GM11168 (cell line): Measurements from ENCODE around the gene ARL8A.

Source experiments
- in situ Hi-C: fragments of 300-500 bp; cut with MboI; formaldehyde crosslinking; loops from one replicate; pipeline ENCODE4 v1.12.0; 2022; ENCODE audit warnings: low sequenced_read_pairs; ENCODE audit not compliant: unreplicated experiment

The ARL8A gene

DNA sequence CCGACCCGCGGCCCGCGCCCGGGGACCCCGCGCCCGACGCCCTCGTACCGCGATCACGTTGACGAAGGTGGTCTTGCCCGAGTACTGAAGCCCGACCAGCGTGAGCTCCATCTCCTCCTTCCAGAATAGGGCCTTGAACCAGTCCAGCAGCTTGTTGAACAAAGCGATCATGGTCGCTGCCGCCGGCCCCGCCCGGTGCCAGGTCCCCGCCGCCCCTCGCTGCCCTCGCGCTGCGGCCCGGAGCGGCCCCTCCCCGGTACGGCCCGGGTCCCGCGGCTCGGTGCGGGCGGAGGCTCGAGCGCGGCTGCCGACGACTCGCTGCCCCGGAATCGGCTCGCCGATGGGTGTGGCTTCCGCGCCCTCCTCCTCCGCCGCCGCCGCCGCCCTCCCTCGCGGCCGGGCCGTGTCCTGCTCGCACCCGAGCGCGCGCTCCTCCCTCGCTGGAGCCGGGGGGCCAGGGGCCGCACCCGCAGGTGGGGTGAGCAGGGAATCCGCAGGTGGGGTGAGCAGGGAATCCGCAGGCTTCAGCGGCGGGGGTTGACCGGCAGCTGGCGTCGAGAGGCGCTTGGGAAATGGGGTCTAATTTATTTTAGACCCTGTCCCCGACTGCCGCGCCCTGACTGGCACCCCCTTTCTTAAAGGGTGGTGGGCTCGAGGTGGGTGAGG is at the start of gene ARL8A:
Gene ARL8A, minus strand, starts transcription at position 336 of the 666 bp plus-strand sequence. Its CDS starts 165 bp downstream, at position 171.
- in situ Hi-C loops: no loop called here

DNA sequence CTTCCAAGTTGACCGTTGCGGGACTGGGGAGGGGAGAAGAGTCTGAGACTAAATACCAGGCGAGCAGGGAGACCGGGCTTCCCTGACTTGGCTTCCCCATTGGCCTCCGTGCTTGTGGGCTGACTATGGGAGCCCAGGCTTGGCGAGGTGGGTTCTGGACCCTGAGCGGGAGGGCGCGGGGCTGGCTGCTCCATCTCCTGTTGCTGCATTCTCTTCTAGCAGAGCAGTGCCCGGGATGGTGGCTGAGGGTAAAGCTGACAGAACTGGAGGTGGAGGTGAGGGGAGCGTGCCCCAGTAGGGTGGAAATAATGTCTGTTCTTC is 49.8 kb upstream of the ARL8A start:
- in situ Hi-C loops: loop anchor here (25.0 kb wide), 1 partner anchor 493 kb away; no protein-coding TSS in a partner anchor

DNA sequence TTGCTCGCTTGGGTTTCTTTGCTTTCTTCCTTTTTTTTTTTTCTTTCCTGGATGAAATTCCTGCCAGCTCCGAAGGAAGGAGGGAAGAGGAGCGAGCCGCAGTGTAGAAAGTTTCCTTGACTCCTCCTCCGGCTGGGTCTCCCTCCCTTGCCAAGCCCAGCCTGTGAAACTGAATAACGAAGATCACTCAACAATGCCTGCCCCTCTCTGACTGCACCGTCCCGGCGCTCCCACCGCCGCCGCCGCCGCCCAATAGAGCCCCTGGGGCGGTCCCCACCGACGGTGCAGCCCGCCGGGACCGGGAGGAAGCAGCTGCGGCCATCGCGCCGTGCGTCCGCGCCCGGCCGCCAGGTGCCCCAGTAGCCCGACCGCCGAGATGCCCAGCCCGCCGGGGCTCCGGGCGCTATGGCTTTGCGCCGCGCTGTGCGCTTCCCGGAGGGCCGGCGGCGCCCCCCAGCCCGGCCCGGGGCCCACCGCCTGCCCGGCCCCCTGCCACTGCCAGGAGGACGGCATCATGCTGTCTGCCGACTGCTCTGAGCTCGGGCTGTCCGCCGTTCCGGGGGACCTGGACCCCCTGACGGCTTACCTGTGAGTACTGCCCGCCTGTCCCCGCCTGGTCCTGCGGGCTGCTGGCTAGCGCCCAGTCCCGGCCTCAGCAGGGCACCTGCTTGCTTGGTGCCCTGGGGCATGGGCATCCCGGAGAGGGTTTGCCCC is 49.2 kb upstream of the ARL8A start, which contains the start of gene LGR6:
Gene LGR6, plus strand, starts transcription at position 186 of the 714 bp plus-strand sequence. Its CDS starts 191 bp downstream, at position 377.
- in situ Hi-C loops: loop anchor here (25.0 kb wide), 1 partner anchor 494 kb away; no protein-coding TSS in a partner anchor

DNA sequence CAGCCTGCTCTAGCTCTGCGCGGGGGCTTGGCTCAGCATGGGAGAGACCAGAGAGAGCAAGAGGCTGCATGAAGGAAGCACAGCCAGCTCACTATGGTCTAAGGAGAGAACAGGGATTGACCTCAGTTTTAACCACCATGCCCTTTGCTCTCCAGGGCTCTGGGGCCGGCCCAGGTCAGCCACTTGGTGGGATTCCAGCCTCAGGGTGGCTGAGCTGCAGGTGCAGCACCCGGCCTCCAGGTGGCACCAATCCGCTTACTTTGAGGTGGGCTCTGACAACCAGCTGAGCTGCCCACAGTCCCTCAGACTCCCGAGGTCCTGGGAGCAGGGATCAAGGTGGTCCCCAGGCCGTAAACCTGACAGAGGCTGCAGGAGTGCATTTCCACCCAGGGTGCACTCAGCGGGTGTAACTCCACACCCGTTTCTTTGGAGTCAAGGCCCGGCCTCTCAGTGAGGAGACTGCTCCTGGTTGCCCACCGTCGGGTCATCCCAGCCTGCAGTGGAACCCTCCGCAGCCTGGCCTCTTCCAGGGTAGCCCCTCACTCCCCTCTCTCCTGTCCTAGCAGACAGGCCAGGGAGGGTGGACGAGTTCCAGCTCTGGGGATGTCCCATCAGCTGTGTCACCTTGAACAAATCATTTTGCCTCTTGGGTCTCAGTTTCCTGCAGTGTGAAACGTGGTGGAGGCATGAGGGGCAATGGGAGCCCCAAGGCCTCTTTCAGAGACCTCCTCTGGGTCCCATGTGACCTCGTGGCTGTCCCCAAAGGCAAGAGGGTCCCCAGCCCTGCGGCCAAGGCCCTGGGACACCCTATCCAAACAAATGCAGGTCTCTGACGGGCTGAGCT is 48.5 kb upstream of the ARL8A start:
- in situ Hi-C loops: loop anchor here (25.0 kb wide), 1 partner anchor 494 kb away; no protein-coding TSS in a partner anchor

DNA sequence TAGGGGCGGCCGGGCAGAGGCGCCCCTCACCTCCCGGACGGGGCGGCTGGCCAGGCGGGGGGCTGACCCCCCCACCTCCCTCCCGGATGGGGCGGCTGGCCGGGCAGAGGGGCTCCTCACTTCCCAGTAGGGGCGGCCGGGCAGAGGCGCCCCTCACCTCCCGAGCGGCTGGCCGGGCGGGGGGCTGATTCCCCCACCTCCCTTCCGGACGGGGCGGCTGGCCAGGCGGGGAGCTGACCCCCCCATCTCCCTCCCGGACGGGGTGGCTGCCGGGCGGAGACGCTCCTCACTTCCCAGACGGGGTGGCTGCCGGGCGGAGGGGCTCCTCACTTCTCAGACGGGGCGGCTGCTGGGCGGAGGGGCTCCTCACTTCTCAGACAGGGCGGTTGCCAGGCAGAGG is 46.9 kb upstream of the ARL8A start:
- in situ Hi-C loops: loop anchor here (25.0 kb wide), 1 partner anchor 496 kb away; no protein-coding TSS in a partner anchor

DNA sequence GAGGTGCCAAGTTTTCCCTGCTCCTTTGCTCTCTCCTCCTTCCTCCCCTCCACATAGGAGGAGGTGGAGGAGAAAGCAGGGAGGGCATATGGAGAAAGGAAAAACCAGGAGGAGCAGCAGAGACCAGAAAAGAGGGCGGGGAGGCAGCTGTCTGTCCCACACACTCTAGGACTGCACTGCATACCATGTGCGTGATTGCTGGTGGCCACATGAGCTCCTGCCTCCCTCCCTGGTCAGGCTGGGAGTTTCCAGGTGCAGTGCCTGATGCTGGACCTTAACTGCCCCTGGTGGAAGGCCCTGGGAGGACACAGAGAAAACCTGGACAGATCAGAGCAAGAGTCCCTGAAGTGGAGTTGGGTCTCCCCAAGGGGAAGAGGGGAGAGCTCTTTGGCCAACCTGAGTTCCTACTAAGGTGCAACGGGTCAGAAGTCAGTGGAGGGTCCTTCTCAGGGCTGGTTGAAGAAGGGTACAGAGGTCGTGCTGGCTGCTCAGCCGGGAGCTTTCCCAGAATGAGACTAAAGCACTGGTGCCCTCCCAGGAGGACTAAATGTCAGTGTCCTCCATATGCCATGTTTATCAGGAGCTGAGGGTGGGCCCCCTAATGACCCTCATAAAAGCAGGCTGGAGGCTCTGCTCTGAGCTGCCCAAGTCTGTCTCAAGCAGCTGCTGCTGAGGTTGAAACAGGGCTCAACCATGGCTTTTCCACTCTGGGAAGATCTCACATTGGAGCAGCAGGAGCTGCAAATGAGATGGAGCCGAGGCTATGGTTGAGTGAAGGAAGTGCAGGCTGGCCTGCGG is 45.6 kb upstream of the ARL8A start:
- in situ Hi-C loops: loop anchor here (25.0 kb wide), 1 partner anchor 497 kb away; no protein-coding TSS in a partner anchor

DNA sequence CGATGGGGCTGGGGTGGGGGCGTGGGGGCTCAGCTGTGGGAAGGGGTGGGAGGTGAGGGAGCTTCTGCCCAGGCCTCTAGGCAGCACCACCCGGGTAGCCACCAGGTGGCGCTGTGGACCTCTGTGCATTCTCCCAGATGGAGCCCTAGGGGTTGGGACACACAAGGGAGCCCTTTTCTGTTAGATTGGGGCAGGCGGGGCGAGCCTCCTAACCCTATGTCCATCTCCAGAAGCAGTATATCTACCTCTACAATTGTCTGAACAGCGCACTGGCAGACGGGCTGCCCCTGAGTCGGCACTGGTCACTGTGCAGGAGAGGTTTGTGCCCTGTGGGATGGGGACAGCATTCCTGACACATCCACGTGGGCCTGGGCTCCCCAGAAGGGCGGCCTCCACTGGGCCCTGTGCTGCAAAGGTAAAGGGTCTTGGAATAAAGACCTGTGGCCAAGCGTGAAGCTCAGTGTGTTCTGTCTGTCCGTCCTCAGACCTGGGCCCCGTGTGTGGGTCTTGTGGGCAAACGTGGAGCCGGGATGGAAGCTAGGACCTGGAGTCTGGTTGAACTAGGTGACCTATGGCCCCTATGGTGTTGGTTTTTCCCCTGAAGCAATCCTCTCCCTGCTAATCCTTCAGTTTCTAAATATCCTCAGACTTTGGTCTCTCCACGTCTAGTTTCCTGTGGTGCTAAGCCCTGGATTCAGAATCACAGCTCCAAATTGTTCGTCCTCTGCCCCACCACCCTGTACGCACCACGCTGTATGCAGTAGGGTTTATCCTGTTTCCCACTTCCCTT is 44.7 kb upstream of the ARL8A start:
- in situ Hi-C loops: loop anchor here (25.0 kb wide), 1 partner anchor 498 kb away; no protein-coding TSS in a partner anchor

DNA sequence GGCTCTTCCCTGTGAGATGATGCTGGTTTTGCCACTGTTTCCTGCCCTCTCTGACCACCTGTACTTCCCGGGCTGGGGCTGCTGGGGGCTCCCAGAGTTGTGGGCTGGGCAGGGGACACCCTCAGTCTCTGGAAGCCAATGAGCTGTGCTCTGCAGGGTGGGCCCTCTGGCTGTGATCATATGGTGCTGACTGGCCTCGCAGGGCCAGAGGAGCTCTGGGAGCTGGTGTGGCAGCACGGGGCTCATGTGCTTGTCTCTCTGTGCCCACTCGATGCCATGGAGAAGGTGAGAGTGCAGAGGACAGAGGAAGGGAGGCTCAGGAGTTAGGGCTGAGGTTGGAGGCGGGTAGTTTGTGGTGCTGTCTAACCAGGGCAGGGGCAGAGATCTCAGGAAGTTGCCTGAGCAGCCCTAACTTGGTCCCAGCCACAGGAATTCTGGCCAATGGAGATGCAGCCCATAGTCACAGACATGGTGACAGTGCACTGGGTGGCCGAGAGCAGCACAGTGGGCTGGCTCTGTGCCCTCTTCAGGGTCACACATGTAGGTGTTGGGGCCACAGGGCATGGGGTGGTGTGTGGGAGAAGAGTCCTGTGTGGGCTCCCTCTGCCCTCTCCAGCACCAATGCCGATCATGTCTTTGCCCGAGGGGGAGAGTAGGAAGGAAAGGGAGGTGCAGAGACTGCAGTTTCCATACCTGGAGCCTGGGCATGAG is 43.3 kb upstream of the ARL8A start:
- in situ Hi-C loops: loop anchor here (25.0 kb wide), 1 partner anchor 499 kb away; no protein-coding TSS in a partner anchor

DNA sequence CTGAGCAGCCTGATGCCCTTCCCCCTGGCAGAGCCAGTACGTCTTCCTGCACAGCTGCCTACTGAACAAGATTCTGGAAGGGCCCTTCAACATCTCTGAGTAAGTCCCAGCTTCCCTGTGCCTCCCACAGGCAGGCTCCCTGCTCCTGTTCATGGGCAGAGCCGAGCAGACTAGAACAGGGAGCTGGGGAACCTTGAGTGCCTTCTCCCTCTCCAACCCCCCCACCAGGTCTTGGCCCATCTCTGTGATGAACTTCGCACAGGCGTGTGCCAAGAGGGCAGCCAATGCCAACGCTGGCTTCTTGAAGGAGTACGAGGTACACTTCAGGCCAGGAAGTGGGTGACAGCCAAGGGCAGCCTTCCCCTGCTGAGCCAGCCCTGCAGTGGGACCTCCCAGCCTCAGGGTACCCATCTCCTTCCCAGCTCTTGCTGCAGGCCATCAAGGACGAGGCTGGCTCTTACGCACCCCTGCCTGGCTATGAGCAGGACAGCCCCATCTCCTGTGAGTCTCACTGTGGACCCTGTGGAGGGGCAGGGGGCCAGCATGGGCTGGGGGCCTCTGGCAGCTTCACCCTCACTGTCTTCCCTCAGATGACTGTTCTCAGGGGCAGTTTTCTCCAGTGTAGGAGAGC is 42.6 kb upstream of the ARL8A start:
- in situ Hi-C loops: loop anchor here (25.0 kb wide), 1 partner anchor 500 kb away; no protein-coding TSS in a partner anchor

DNA sequence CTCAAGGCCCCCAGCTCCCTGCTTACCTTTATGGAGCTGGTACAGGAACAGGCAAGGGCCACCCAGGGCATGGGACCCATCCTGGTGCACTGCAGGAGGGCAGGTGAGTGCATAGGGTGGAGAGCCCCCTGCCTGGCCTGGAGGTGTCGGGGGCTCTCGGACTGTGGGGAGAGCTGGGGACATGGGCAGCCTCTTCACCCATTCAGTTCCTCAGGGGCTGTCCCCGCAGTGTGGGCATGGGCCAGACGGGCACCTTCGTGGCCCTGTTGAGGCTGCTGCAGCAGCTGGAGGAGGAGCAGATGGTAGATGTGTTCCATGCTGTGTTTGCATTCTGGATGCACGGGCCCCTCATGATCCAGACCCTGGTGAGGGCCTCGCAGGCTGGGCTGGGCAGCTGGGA is 41.8 kb upstream of the ARL8A start:
- in situ Hi-C loops: loop anchor here (25.0 kb wide), 1 partner anchor 501 kb away; no protein-coding TSS in a partner anchor

DNA sequence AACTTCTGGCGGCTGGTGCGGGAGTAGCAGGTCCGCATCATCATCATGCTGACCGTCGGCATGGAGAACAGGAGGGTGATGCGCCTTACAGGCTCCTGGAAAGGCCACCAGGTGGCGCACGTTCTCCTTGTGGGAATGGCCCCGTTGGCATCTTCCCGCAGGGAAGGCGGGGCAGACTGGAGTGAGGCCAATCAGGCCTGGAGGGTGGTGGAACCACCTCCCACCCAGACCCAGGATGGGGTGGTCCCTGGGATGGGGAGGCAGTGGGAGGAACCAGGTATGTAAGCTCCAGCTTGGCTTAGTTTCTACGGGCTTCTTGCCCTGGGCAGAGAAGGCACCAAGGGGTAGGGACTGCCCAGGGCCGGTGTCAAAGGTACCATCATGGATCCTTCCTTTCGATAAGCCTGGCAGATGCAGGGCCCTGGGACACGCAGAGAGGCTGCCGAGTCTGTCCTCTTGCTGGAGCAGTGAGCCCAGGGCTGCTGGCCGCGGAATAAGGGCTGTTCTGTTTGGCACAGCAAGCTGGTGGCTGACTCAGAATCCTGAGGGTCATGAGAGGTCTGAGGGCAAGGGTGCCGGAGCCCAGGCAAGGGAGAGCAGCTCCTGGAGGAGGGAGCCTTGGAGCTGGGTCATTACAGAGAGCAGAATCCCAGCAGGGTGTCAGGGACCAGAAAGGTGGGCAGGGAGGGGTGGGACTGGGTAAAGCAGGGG is 40.4 kb upstream of the ARL8A start:
- in situ Hi-C loops: loop anchor here (25.0 kb wide), 1 partner anchor 502 kb away; no protein-coding TSS in a partner anchor

DNA sequence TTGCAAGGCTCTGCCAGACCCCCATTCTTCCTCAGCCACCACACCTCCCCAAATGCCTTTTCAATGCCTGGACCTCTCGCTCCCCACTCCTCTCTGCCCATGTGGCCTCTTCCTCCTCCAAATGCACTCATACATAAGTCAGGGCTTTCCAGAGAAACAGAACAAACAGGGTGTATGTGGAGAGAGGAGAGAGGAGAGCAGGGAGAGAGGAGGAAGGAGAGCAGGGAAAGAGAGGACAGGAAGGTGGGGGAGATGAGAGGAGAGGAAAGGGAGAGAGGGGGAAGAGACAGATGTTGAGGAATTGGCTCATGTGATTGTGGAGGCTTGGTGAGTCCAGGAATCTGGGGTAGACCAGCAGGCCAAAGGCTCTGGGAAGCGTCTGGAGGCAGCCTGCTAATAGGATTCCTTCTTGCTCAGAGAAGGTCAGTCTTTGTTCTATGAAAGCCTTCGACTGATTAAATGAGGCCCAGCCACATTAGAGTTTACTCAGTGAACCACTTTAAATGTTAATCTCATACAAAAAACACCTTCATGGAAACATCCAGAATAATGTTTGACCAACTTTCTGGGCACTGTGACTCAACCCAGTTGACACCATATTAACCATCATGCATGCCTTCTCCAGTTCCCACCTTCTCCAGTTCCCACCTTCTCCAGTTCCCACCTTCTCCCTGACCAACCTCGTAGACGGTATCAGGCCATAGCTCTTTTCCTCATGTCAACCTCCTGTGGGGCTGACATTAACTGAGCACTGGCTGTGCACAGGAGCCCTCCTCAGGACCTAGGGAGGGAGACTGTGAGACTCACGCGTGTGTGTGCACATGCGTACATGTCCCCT is 37.7 kb upstream of the ARL8A start:
- in situ Hi-C loops: loop anchor here (25.0 kb wide), 1 partner anchor 505 kb away; no protein-coding TSS in a partner anchor

DNA sequence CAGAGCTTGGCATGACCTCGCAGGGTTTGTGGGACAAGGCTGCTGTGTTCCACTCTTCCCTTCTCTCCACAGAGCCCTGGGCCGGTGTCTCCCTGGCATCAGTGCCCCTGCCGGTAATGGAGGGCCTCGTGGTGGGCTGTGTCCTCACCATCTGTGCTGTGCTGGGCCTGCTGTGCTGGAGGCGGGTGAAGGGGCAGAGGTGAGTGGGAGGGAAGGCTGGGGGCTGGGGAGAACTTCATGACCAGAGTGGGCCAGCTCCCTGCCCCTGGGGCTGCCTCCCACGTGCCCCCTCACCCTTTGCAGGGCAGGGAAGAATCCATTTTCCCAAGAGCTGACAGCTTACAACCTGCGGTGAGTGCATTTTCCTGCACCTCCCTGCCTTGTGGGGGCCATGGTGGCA is 37.0 kb upstream of the ARL8A start:
- in situ Hi-C loops: loop anchor here (25.0 kb wide), 1 partner anchor 506 kb away; no protein-coding TSS in a partner anchor

DNA sequence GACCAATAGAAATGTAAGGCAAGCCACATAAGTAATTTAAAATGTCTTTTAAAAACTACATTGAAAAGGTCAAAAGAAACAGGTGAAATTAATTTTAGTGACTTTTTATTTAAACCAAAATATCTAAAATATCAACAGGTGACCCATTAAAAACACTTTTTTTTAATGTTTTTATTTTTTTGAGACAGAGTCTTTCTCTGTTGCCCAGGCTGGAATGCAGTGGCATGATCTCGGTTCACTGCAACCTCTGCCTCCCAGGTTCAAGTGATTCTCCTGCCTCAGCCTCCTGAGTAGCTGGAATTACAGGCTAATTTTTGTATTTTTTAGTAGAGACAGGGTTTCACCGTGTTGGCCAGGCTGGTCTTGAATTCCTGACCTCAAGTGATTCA is 36.2 kb upstream of the ARL8A start:
- in situ Hi-C loops: loop anchor here (25.0 kb wide), 1 partner anchor 507 kb away; no protein-coding TSS in a partner anchor

DNA sequence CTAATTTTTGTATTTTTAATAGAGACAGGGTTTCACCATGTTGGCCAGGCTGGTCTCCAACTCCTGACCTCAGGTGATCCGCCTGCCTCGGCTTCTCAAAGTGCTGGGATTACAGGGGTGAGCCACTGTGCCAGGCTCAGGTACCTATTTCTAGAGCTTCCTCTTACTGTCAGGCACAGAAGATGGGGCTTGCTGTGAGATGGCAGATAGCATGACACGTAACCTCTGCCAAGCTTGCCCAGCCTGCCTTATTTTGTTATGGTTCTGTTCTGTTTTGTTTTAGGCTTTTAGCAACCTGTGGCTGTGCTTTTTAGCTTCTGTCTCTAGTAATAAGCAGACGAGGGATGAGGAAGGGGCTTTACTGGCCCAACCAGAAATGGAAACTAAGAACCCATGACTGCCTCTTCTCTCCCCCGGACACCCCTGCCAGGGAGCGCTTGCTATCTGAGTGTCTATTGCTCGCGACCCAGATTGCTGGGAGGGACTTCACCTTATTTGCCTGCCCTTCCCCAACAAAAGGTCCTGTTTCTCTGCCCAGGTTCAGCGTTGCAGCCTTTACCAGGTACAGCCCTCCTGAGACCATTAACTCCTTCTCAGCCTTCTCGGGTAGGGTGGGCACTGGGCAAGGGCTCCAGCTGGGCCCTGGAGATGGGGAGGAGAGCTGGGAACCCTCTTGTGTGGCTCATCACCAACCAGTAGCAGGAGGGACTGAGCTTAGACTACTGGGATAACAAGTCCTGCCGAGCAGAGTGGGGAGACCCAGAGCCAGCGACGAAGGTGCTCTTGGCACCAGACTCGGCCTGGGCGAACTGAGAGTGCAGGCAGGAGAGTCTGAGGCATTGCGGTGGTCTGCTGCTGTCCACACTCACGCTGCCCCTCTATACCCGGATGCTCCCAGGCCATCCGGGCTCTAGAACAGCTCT is 35.6 kb upstream of the ARL8A start:
- in situ Hi-C loops: loop anchor here (25.0 kb wide), 1 partner anchor 507 kb away; no protein-coding TSS in a partner anchor
